HepG2 (cell line): ENCODE measurements around the gene SLC2A2. TPM values are rescaled to one million over a fixed set of nuclear protein-coding genes. Genes with fewer than 3 reads are reported as not detected.
A peak's percentile ranks its signal among the peaks of the same experiment; 100 is the strongest.

Experiments
- HNF4A ChIP-seq: sonication (generic); formaldehyde crosslinking; IDR thresholded peaks from 2 replicates; pipeline ENCODE4 v1.4.0; 2020; ENCODE audit warnings: missing genetic modification reagents
- IKZF4 ChIP-seq: sonication (generic); formaldehyde crosslinking; IDR thresholded peaks from 2 replicates; pipeline ENCODE4 v1.5.1; 2020; ENCODE audit warnings: borderline replicate concordance, mild to moderate bottlenecking, low read depth, missing genetic modification reagents; ENCODE audit errors: not compliant biosample characterization
- ONECUT2 ChIP-seq: sonication (generic); formaldehyde crosslinking; IDR thresholded peaks from 2 replicates; pipeline ENCODE4 v1.4.0; 2020; ENCODE audit warnings: missing genetic modification reagents
- PATZ1 ChIP-seq: sonication (generic); formaldehyde crosslinking; IDR thresholded peaks from 2 replicates; pipeline ENCODE4 v1.4.0; 2020; ENCODE audit warnings: missing genetic modification reagents
- ZBTB49 ChIP-seq: sonication (generic); formaldehyde crosslinking; IDR thresholded peaks from 2 replicates; pipeline ENCODE4 v1.4.0; 2020; ENCODE audit warnings: missing genetic modification reagents, borderline replicate concordance
- ZFP91 ChIP-seq: sonication (generic); formaldehyde crosslinking; IDR thresholded peaks from 2 replicates; pipeline ENCODE4 v1.9.0; 2022; ENCODE audit warnings: missing genetic modification reagents, mild to moderate bottlenecking, borderline replicate concordance
- ZMYM2 ChIP-seq: sonication (generic); formaldehyde crosslinking; IDR thresholded peaks from 2 replicates; pipeline ENCODE4 v1.8.0; 2022; ENCODE audit warnings: mild to moderate bottlenecking, missing genetic modification reagents
- ZNF205 ChIP-seq: IDR thresholded peaks from 2 replicates; pipeline ENCODE4 v1.6.1; 2018; ENCODE audit warnings: missing biosample characterization, missing genetic modification reagents
- ZNF326 ChIP-seq: sonication (generic); formaldehyde crosslinking; IDR thresholded peaks from 2 replicates; pipeline ENCODE4 v1.4.0; 2020; ENCODE audit warnings: missing genetic modification reagents, borderline replicate concordance
- ZNF44 ChIP-seq: sonication (generic); formaldehyde crosslinking; IDR thresholded peaks from 2 replicates; pipeline ENCODE4 v1.5.1; 2020; ENCODE audit warnings: mild to moderate bottlenecking, missing genetic modification reagents
- ZNF580 ChIP-seq: IDR thresholded peaks from 2 replicates; pipeline ENCODE4 v1.6.1; 2016; ENCODE audit warnings: low read depth, borderline replicate concordance
- ZNF720 ChIP-seq: sonication (generic); formaldehyde crosslinking; IDR thresholded peaks from 2 replicates; pipeline ENCODE4 v1.4.0; 2020; ENCODE audit warnings: missing genetic modification reagents
- ZNF747 ChIP-seq: sonication (generic); formaldehyde crosslinking; IDR thresholded peaks from 2 replicates; pipeline ENCODE4 v1.8.1; 2023; ENCODE audit warnings: missing genetic modification reagents, mild to moderate bottlenecking, borderline replicate concordance
- ZNF775 ChIP-seq: sonication (generic); formaldehyde crosslinking; IDR thresholded peaks from 2 replicates; pipeline ENCODE4 v1.4.0; 2020; ENCODE audit warnings: missing genetic modification reagents, mild to moderate bottlenecking, moderate library complexity, borderline replicate concordance
- ZSCAN29 ChIP-seq: sonication (generic); formaldehyde crosslinking; conservative IDR thresholded peaks from 2 replicates; pipeline ENCODE4 v1.4.0; 2020; ENCODE audit warnings: mild to moderate bottlenecking, missing genetic modification reagents
- ZXDC ChIP-seq: sonication (generic); formaldehyde crosslinking; IDR thresholded peaks from 2 replicates; pipeline ENCODE4 v1.5.0; 2020; ENCODE audit warnings: mild to moderate bottlenecking, missing genetic modification reagents
- polyA plus RNA-seq, 8 experiments: library from polyadenylated mRNA; depleted of rRNA in 3 of 8; stranded (reverse) in 7 of 8; unstranded in 1 of 8; fragments of >200 nt; fragmentation: Illumina TruSeq in 4 of 8; extraction: Trizol in 4 of 8; gene quantifications; 2 replicates each; pipeline versions ENCODE4 v1.2.1 to v1.2.3, GENCODE V29; 2011 to 2016; ENCODE audit warnings: low read depth in 4 of 8, missing spikeins in 1 of 8, mixed read lengths in 1 of 8; ENCODE audit not compliant: insufficient read depth in 1 of 8
- total RNA-seq, 5 experiments: library from RNA; depleted of rRNA; stranded (reverse); fragments of >200 nt; fragmentation: Illumina TruSeq; extraction: Trizol; gene quantifications; 2 replicates each; pipeline ENCODE4 v1.2.3, GENCODE V29; 2016; ENCODE audit warnings: low read depth in 1 of 5
- TF ChIP-seq, protein P1 (sequence below): fragments of 450-650 bp; IDR thresholded peaks from 2 replicates; pipeline ENCODE4 v1.6.1; 2017

The SLC2A2 gene
- total and polyA plus RNA-seq, 2 of the 13 experiments (the other 11 are each of a cell fraction or from before 2014, with no cell fraction given) = 19.5 to 23.2 TPM

DNA sequence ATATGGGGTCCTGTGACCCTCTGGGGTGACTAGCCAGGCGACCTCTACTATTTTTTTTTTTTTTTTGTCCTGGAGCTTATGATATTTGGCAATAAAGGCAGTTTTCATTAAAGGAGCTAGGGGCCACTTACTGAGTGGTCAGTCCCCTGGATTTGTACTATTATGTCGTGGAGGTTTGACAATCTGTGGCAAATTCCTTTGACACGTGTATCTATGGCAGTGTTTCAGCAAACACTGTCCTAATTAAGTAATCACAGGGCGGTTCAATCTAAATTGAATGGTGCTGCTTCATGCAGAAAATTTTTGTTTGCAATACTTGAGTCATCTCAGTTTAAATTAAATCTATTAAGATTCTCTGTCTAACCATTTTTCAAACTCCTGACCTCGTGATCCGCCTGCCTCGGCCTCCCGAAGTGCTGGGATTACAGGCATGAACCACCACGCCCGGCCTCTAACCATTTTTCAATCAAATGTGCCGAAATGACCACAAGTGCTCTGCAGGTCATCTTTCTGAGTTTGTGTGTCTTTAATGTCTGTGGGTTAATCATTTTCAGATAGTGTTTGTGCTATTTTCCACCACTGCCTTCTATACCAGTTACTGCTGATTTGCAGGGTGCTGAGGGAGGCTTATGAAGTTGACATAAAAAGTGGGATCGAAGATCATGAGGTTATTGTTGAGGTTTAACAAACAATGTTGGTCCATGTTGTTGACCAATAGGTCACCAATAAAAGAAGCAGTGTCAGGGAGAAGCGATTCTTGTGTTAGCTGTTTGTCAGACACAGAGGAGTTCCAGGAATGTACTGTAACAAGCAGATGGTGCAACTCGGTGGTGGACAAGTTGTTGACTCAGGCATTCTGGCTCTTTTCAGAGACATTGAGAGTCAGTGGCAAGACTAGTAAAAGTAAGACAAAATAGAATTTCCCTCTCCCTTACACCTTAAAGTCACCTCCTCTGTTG is 18.6 kb upstream of the SLC2A2 start (continued):
- TF ChIP-seq ONECUT2 (CRISPR knock-in tag) = peak; percentile 94
- TF ChIP-seq ZXDC = no peak
- TF ChIP-seq ZBTB49 (CRISPR knock-in tag) = peak; percentile 59; the same call in 1 of the 2 replicates
- no peak for TF ChIP-seq ZNF44 (CRISPR knock-in tag)
- 0 out of 2 replicates have a peak, but pooled peaks have one; percentile 75 for TF ChIP-seq ZNF775
- TF ChIP-seq HNF4A (CRISPR knock-in tag) = peak; percentile 98
- peak; percentile 20; the same call in 1 of the 2 replicates for TF ChIP-seq ZFP91 (CRISPR knock-in tag)
- peak; percentile 82; the same call in 1 of the 2 replicates for TF ChIP-seq ZNF747 (CRISPR knock-in tag)
- TF ChIP-seq IKZF4 (CRISPR knock-in tag) = no peak
- peak; percentile 96 for TF ChIP-seq ZNF205 (CRISPR knock-in tag)
- no peak for TF ChIP-seq ZNF720
- TF ChIP-seq PATZ1 (CRISPR knock-in tag) = peak; percentile 77; the same call in 1 of the 2 replicates
- TF ChIP-seq ZSCAN29 = 0 out of 2 replicates have a peak, but pooled peaks have one; percentile 40
- TF ChIP-seq ZNF580 (CRISPR knock-in tag) = peak; percentile 64; the same call in 1 of the 2 replicates
- peak; percentile 87 for TF ChIP-seq ZMYM2
- no peak for TF ChIP-seq ZNF326 (CRISPR knock-in tag)
- TF ChIP-seq, protein P1, sequence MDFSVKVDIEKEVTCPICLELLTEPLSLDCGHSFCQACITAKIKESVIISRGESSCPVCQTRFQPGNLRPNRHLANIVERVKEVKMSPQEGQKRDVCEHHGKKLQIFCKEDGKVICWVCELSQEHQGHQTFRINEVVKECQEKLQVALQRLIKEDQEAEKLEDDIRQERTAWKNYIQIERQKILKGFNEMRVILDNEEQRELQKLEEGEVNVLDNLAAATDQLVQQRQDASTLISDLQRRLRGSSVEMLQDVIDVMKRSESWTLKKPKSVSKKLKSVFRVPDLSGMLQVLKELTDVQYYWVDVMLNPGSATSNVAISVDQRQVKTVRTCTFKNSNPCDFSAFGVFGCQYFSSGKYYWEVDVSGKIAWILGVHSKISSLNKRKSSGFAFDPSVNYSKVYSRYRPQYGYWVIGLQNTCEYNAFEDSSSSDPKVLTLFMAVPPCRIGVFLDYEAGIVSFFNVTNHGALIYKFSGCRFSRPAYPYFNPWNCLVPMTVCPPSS = no peak
